ENCODE data around the gene WBP4.
A peak's percentile ranks its signal among the peaks of the same experiment; 100 is the strongest.

The WBP4 gene

GRCh38 chr13:41132512-41133152 lies 71.3 kb downstream of the WBP4 start, which contains the start of gene KBTBD6:
Gene KBTBD6, minus strand, starts transcription at chr13:41132802. Its CDS starts 291 bp downstream, at chr13:41132511.
- H3K27me3 ChIP-seq (replicated peaks; ENCODE audit: control insufficient read depth, insufficient read depth, low read length): no peaks in the 10 kb centered on the region
- peak within 1 kb of the TSS; percentile 90 for H3K4me3 ChIP-seq (replicated peaks; ENCODE audit: low read depth, low read length)
- no peak for TF ChIP-seq CTCF (IDR thresholded peaks at IDR 0.05; ENCODE audit: insufficient read depth, low read length, poor library complexity, severe bottlenecking)
- no peaks in the 10 kb centered on the region for H3K36me3 ChIP-seq (ENCODE audit: control insufficient read depth, insufficient read depth, low read length)
- peak; percentile 93 for DNase-seq (ENCODE audit: extremely low read depth, insufficient read length)
